ENCODE data around the gene MIPOL1.

The MIPOL1 gene

DNA sequence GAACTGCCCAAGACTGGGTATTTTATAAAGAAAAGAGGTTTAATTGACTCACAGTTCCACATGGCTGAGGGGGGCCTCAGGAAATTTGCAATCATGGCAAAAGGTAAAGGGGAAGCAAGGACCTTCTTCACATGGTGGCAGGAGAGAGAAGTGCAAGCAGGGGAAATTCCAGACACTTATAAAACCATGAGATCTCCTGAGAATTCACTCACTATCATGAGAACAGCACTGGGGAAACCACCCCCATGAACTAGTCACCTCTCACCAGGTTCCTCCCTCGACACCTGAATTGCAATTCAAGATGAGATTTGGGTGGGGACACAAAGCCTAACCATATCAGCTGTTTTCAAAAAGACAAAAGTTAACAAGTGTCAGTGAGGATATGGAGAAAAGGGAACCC, 284.7 kb downstream of the MIPOL1 start:
- Histone ChIP-seq H3K9ac (ENCODE audit: low read length) (no peak overlapping the region), H3K9me3 (ENCODE audit: insufficient read depth, low read length) (no peaks in the 10 kb centered on the region), H3F3A (ENCODE audit: insufficient read depth) (no peaks in the 10 kb centered on the region), H2AFZ (ENCODE audit: low read depth, low read length, severe bottlenecking) (no peak overlapping the region), H3K4me3 (ENCODE audit: insufficient read depth, low read length, poor library complexity, severe bottlenecking) (no peak overlapping the region), H3K79me2 (ENCODE audit: insufficient read depth, low read length) (no peaks in the 10 kb centered on the region), H3K9me2 (replicated peaks; ENCODE audit: insufficient read depth, low read length) (no peaks in the 10 kb centered on the region), H3K27ac (ENCODE audit: low read depth, low read length) (no peak overlapping the region), H4K20me1 (ENCODE audit: low read depth, low read length) (no peaks in the 10 kb centered on the region), H3K27me3 (ENCODE audit: low read length) (no peaks in the 10 kb centered on the region), H3K4me2 (ENCODE audit: low read depth, low read length, poor library complexity, severe bottlenecking) (no peak overlapping the region), H3K36me3 (ENCODE audit: low read length) (no peaks in the 10 kb centered on the region; the same call in 1 of the 2 replicates)
- TF ChIP-seq, protein P1, sequence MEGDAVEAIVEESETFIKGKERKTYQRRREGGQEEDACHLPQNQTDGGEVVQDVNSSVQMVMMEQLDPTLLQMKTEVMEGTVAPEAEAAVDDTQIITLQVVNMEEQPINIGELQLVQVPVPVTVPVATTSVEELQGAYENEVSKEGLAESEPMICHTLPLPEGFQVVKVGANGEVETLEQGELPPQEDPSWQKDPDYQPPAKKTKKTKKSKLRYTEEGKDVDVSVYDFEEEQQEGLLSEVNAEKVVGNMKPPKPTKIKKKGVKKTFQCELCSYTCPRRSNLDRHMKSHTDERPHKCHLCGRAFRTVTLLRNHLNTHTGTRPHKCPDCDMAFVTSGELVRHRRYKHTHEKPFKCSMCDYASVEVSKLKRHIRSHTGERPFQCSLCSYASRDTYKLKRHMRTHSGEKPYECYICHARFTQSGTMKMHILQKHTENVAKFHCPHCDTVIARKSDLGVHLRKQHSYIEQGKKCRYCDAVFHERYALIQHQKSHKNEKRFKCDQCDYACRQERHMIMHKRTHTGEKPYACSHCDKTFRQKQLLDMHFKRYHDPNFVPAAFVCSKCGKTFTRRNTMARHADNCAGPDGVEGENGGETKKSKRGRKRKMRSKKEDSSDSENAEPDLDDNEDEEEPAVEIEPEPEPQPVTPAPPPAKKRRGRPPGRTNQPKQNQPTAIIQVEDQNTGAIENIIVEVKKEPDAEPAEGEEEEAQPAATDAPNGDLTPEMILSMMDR (IDR thresholded peaks at IDR 0.05; ENCODE audit: insufficient read depth, low read length, poor library complexity, severe bottlenecking), result no peak
- no peak for TF ChIP-seq EZH2phosphoT487 (conservative IDR thresholded peaks at IDR 0.05; ENCODE audit: low read length)

DNA sequence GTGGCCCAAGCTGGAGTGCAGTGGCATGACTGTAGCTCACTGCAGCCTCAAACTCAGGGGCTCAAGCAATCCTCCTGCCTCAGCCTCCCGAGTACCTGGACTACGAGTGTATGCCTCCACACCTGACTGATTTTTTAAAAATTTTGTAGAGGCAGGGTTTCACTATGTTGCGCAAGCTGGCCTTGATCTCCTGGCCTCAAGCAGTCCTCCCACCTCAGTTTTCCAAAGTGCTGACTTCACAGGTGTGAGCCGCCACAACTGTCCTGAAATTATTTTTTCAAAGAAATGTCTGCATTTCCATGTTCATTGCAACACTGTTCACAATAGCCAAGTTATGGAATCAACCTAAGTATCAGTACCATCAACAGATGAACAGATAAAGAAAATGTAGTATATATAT, 285.9 kb downstream of the MIPOL1 start:
- no peak overlapping the region for H3K4me3 ChIP-seq (ENCODE audit: insufficient read depth, low read length, poor library complexity, severe bottlenecking)
- no peaks in the 10 kb centered on the region for H3K9me2 ChIP-seq (replicated peaks; ENCODE audit: insufficient read depth, low read length)
- no peaks in the 10 kb centered on the region; the same call in 1 of the 2 replicates for H3K36me3 ChIP-seq (ENCODE audit: low read length)
- H3K9me3 ChIP-seq (ENCODE audit: insufficient read depth, low read length), result no peaks in the 10 kb centered on the region
- H3K27ac ChIP-seq (ENCODE audit: low read depth, low read length), result no peak overlapping the region
- TF ChIP-seq EZH2phosphoT487 (conservative IDR thresholded peaks at IDR 0.05; ENCODE audit: low read length), result no peak
- H3K9ac ChIP-seq (ENCODE audit: low read length), result no peak overlapping the region
- no peaks in the 10 kb centered on the region for H3F3A ChIP-seq (ENCODE audit: insufficient read depth)
- H4K20me1 ChIP-seq (ENCODE audit: low read depth, low read length), result no peaks in the 10 kb centered on the region
- no peaks in the 10 kb centered on the region for H3K79me2 ChIP-seq (ENCODE audit: insufficient read depth, low read length)
- H3K27me3 ChIP-seq (ENCODE audit: low read length), result no peaks in the 10 kb centered on the region
- no peak overlapping the region for H2AFZ ChIP-seq (ENCODE audit: low read depth, low read length, severe bottlenecking)
- H3K4me2 ChIP-seq (ENCODE audit: low read depth, low read length, poor library complexity, severe bottlenecking), result no peak overlapping the region

DNA sequence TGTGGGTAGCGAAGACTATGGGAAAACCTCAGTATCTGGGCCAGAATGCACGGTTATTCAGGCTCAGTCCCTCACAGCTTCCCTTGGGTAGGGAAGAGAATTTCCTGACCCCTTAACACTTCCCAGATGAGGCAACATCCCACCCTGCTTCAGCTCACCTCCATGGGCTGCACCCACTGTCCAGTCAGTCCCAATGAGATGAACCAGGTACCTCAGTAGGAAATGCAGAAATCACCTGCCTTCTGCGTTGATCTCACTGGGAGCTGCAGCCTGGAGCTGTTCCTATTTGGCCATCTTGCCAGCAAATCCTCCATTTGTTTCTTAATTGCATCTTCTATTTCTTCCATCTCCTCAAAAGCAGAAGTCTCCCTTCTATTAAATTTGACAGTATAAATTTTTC, 292.9 kb downstream of the MIPOL1 start:
- H3K4me3 ChIP-seq (ENCODE audit: insufficient read depth, low read length, poor library complexity, severe bottlenecking), result no peak overlapping the region
- no peak overlapping the region for H3K4me2 ChIP-seq (ENCODE audit: low read depth, low read length, poor library complexity, severe bottlenecking)
- no peaks in the 10 kb centered on the region for H4K20me1 ChIP-seq (ENCODE audit: low read depth, low read length)
- H3K27ac ChIP-seq (ENCODE audit: low read depth, low read length), result no peak overlapping the region
- H3K9me3 ChIP-seq (ENCODE audit: insufficient read depth, low read length), result no peaks in the 10 kb centered on the region
- H3K9me2 ChIP-seq (replicated peaks; ENCODE audit: insufficient read depth, low read length), result no peaks in the 10 kb centered on the region
- no peak for TF ChIP-seq EZH2phosphoT487 (conservative IDR thresholded peaks at IDR 0.05; ENCODE audit: low read length)
- TF ChIP-seq, protein P1 (IDR thresholded peaks at IDR 0.05; ENCODE audit: insufficient read depth, low read length, poor library complexity, severe bottlenecking), result no peak
- H3K36me3 ChIP-seq (ENCODE audit: low read length), result no peaks in the 10 kb centered on the region
- no peaks in the 10 kb centered on the region for H3F3A ChIP-seq (ENCODE audit: insufficient read depth)
- no peak overlapping the region for H2AFZ ChIP-seq (ENCODE audit: low read depth, low read length, severe bottlenecking)
- H3K9ac ChIP-seq (ENCODE audit: low read length), result no peak overlapping the region
- no peaks in the 10 kb centered on the region for H3K79me2 ChIP-seq (ENCODE audit: insufficient read depth, low read length)
- no peaks in the 10 kb centered on the region for H3K27me3 ChIP-seq (ENCODE audit: low read length)

DNA sequence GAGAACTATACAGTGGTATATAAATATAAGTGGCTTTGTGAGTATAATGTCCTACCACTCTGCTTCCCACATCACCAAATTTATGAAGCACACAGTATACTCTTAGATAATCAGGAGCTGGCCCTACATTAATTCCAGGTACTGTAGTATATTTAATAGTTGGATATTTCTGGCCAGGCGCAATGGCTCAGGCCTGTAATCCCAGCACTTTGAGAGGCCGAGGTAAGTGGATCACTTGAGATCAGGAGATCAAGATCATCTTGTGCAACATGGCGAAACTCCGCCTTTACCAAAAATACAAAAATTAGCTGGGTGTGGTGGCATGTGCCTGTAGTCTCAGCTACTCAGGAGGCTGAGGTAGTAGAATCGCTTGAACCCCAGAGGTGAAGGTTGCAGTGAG, 293.3 kb downstream of the MIPOL1 start:
- Histone ChIP-seq H3K27ac (ENCODE audit: low read depth, low read length) (no peak overlapping the region), H3K36me3 (ENCODE audit: low read length) (no peaks in the 10 kb centered on the region), H3K27me3 (ENCODE audit: low read length) (no peaks in the 10 kb centered on the region), H3K9ac (ENCODE audit: low read length) (no peak overlapping the region), H3K4me3 (ENCODE audit: insufficient read depth, low read length, poor library complexity, severe bottlenecking) (no peak overlapping the region), H2AFZ (ENCODE audit: low read depth, low read length, severe bottlenecking) (no peak overlapping the region), H4K20me1 (ENCODE audit: low read depth, low read length) (no peaks in the 10 kb centered on the region), H3K79me2 (ENCODE audit: insufficient read depth, low read length) (no peaks in the 10 kb centered on the region), H3F3A (ENCODE audit: insufficient read depth) (no peaks in the 10 kb centered on the region), H3K9me3 (ENCODE audit: insufficient read depth, low read length) (no peaks in the 10 kb centered on the region), H3K4me2 (ENCODE audit: low read depth, low read length, poor library complexity, severe bottlenecking) (no peak overlapping the region), H3K9me2 (replicated peaks; ENCODE audit: insufficient read depth, low read length) (no peaks in the 10 kb centered on the region)
- TF ChIP-seq, protein P1 (IDR thresholded peaks at IDR 0.05; ENCODE audit: insufficient read depth, low read length, poor library complexity, severe bottlenecking), result no peak
- TF ChIP-seq EZH2phosphoT487 (conservative IDR thresholded peaks at IDR 0.05; ENCODE audit: low read length), result no peak

Data from SU-DHL-6 (cell line).